Superior temporal gyrus (tissue), 1 donor: ENCODE measurements around the gene ARPC2.

Experiments used
- DNase-seq: peaks from one replicate; pipeline ENCODE4 v3.0.0-alpha.2; 2016; ENCODE audit errors: extremely low spot score

ARPC2 gene

GRCh38 chr2:218290316-218291261 is 73.6 kb downstream of the ARPC2 start:
- peak; percentile 14 for DNase-seq

- peak; percentile 25 for DNase-seq
Observed at GRCh38 chr2:218291318-218292047, 74.5 kb downstream of the ARPC2 start.

GRCh38 chr2:218292048-218293014 is 75.3 kb downstream of the ARPC2 start, which contains the start of gene TMBIM1:
TSS of gene TMBIM1 (minus strand) at chr2:218292503. CDS start at chr2:218282141, 10,362 bp downstream.
- peak; percentile 73 for DNase-seq

- DNase-seq = no peak
Observed at GRCh38 chr2:218293715-218294429, 76.9 kb downstream of the ARPC2 start.

GRCh38 chr2:218294430-218295022 is 77.5 kb downstream of the ARPC2 start:
- DNase-seq = no peak

GRCh38 chr2:218295029-218295428 is 78.0 kb downstream of the ARPC2 start:
- no peak for DNase-seq

GRCh38 chr2:218296200-218296599 is 79.2 kb downstream of the ARPC2 start:
- no peak for DNase-seq

DNA sequence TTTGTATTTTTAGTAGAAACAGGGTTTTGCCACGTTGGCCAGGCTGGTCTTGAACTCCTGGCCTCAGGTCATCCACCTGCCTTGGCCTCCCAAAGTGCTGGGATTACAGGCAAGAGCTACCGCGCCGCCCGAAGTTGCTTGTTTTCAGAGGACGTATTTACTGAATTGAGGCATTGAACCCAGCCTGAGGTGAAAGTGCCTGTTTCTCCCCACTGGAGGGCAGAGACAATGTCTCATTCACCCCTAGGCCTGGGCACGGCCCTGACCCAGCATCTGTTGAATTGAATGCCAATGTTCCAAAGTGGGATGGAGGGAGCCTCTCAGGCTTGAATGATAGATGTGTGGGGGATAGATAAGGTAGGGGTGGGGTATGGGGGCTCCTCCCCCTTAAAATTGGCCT is 79.9 kb downstream of the ARPC2 start:
- peak; percentile 87 for DNase-seq

DNA sequence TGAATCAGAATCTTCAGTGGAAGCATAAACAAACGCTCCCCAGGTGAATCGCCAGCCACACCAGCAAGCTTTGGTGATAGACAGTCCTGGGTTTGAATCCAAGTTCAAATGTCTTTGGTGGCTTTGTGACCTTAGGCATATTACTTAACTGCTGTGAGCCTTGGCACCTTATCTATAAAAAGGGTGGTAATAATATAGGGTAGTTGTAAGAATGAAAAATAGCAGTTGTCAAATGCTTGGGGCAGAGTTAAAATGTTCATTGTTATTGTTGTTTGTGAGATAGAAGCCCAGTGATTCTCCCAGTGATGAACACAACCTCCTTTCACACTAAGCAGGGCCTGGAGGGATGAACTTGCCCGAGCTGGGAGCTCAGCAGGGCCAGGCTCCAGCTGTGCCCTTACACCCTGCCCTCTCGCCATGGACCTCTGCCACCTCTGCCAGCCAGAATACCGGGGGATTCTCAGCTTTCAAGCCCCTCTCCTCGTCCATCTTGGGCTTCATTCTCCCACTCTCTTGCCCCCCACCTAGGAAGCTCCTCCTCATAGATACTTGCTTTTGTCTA is 81.4 kb downstream of the ARPC2 start:
- peak; percentile 73 for DNase-seq

- peak; percentile 9 for DNase-seq
Observed at GRCh38 chr2:218300141-218300540, 83.2 kb downstream of the ARPC2 start.

- DNase-seq = peak; percentile 97
Observed at GRCh38 chr2:218301176-218301819, 84.3 kb downstream of the ARPC2 start.
